Smooth muscle cell (in vitro differentiated cells): ENCODE data around the gene WDSUB1. TPM values are rescaled to one million over a fixed set of nuclear protein-coding genes. Genes with fewer than 3 reads are reported as not detected.
A peak's percentile ranks its signal among the peaks of the same experiment; 100 is the strongest.

ENCODE experiments used
- DNase-seq: peaks from one replicate; lab custom pipeline; 2025; ENCODE audit not compliant: unreplicated experiment; lab: John Stamatoyannopoulos, UW
- H2AFZ ChIP-seq: fragments of 200-600 bp; sonication (generic); 2 replicates; pipeline ENCODE4 v1.6.0; 2016; ENCODE audit warnings: antibody characterized with exemption, low read depth, mild to moderate bottlenecking
- H3F3A ChIP-seq: fragments of 200-600 bp; sonication (generic); 2 replicates; pipeline ENCODE4 v1.6.0; 2017; ENCODE audit warnings: antibody characterized with exemption, low read depth
- H3K27ac ChIP-seq: fragments of 200-600 bp; sonication (generic); 2 replicates; pipeline ENCODE4 v1.5.1; 2016; ENCODE audit warnings: low read depth, mild to moderate bottlenecking
- H3K27me3 ChIP-seq: fragments of 200-600 bp; sonication (generic); 2 replicates; pipeline ENCODE4 v1.6.1; 2016; ENCODE audit warnings: low read depth, mild to moderate bottlenecking
- H3K36me3 ChIP-seq: fragments of 200-600 bp; sonication (generic); 2 replicates; pipeline ENCODE4 v1.5.1; 2016; ENCODE audit warnings: low read depth
- H3K4me1 ChIP-seq: fragments of 200-600 bp; sonication (generic); 2 replicates; pipeline ENCODE4 v1.5.1; 2016; ENCODE audit warnings: low read depth
- H3K4me2 ChIP-seq: fragments of 200-600 bp; sonication (generic); 2 replicates; pipeline ENCODE4 v1.6.0; 2016; ENCODE audit warnings: mild to moderate bottlenecking
- H3K4me3 ChIP-seq: fragments of 200-600 bp; sonication (generic); 2 replicates; pipeline ENCODE4 v1.5.1; 2016; ENCODE audit warnings: mild to moderate bottlenecking
- H3K79me2 ChIP-seq: fragments of 200-600 bp; sonication (generic); 2 replicates; pipeline ENCODE4 v1.6.0; 2016; ENCODE audit warnings: low read depth, mild to moderate bottlenecking
- H3K9ac ChIP-seq: fragments of 200-600 bp; sonication (generic); 2 replicates; pipeline ENCODE4 v1.6.0; 2016; ENCODE audit warnings: low read depth
- H3K9me3 ChIP-seq: fragments of 200-600 bp; sonication (generic); replicated peaks from 2 replicates; pipeline ENCODE4 v1.5.1; 2016; ENCODE audit warnings: low read depth
- H4K20me1 ChIP-seq: fragments of 200-600 bp; sonication (generic); 2 replicates; pipeline ENCODE4 v1.6.0; 2016; ENCODE audit warnings: low read depth
- WGBS: methylation state at CpG from one replicate; pipeline ENCODE4 v1.1.7; 2016; ENCODE audit warnings: low lambda C conversion rate; 5-methylcytosine and 5-hydroxymethylcytosine counted together
- polyA plus RNA-seq: library from polyadenylated mRNA; unstranded; fragments of >200 nt; fragmentation: Nextera tagmentation; extraction: Ambion mirVana; gene quantifications from 2 replicates; pipeline ENCODE4 v1.2.1, GENCODE V29; 2016
- total RNA-seq: library from RNA; depleted of rRNA; stranded (reverse); fragments of >200 nt; gene quantifications from 2 replicates; pipeline ENCODE4 v1.2.3, GENCODE V29; 2014
- TF ChIP-seq, protein P1 (sequence below): fragments of 200-600 bp; sonication (generic); IDR thresholded peaks from 2 replicates; pipeline ENCODE4 v1.5.1; 2017; ENCODE audit warnings: borderline replicate concordance, mild to moderate bottlenecking, antibody characterized with exemption; ENCODE audit not compliant: insufficient read depth, poor library complexity, severe bottlenecking

WDSUB1 gene
- total and polyA plus RNA-seq, 2 experiments from 2014 or later, result 3.6 to 4.6 TPM

DNA sequence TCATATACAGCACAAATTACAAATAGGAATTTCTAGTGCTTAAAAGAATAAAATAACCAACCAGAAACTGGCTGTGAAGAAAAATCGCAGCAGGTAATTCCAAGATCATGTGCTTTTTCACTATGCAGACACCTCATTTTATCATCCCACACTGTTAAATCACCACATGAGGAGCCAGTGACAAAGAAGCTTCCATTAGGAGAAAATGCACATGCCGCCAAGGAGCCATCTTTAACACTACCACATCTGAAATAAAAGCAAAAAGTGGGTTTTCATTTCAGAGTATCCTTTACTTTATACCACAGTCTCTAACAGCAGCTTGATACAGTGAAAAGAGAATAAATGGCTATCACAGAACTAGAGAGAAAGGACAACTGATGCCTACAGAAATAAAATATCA is 6.8 kb downstream of the WDSUB1 start:
- peaks cover 9% of the 10 kb centered on the region for H3K79me2 ChIP-seq
- no peaks in the 10 kb centered on the region for H4K20me1 ChIP-seq
- H3K4me2 ChIP-seq, result no peak overlapping the region
- H3K36me3 ChIP-seq, result no peaks in the 10 kb centered on the region
- no peak overlapping the region for H3K4me3 ChIP-seq
- no peaks in the 10 kb centered on the region for H3K27me3 ChIP-seq
- no peak overlapping the region for H2AFZ ChIP-seq
- WGBS, result 98% methylated on average over 2 of the region's 2 CpGs
- no peaks in the 10 kb centered on the region for H3K9me3 ChIP-seq
- TF ChIP-seq, protein P1, sequence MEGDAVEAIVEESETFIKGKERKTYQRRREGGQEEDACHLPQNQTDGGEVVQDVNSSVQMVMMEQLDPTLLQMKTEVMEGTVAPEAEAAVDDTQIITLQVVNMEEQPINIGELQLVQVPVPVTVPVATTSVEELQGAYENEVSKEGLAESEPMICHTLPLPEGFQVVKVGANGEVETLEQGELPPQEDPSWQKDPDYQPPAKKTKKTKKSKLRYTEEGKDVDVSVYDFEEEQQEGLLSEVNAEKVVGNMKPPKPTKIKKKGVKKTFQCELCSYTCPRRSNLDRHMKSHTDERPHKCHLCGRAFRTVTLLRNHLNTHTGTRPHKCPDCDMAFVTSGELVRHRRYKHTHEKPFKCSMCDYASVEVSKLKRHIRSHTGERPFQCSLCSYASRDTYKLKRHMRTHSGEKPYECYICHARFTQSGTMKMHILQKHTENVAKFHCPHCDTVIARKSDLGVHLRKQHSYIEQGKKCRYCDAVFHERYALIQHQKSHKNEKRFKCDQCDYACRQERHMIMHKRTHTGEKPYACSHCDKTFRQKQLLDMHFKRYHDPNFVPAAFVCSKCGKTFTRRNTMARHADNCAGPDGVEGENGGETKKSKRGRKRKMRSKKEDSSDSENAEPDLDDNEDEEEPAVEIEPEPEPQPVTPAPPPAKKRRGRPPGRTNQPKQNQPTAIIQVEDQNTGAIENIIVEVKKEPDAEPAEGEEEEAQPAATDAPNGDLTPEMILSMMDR, result no peak
- no peak overlapping the region for H3K27ac ChIP-seq
- no peaks in the 10 kb centered on the region for H3F3A ChIP-seq
- no peak for DNase-seq
- H3K9ac ChIP-seq, result no peak overlapping the region
- no peaks in the 10 kb centered on the region for H3K4me1 ChIP-seq

DNA sequence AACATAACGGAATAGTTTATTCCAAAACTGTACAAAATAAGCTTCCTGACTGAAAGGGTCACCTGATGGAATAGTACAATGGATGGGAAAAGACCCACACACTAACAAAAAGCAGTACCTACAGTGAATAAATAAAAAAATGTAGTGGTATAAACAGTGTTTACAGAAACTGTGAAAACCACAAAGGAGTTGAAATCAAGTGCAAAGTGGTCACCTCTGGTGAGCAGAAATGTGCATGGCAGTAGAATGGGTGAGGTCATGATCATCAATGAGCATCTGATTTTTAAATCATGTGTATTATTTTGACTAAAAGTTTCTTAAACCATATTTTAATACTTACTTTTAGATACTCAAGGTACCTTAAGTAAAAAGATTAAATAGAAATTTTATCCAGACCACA is 11.4 kb downstream of the WDSUB1 start:
- H3K9me3 ChIP-seq, result no peaks in the 10 kb centered on the region
- no peaks in the 10 kb centered on the region for H3K36me3 ChIP-seq
- peaks cover 10% of the 10 kb centered on the region for H3K4me1 ChIP-seq
- no peaks in the 10 kb centered on the region for H3K27me3 ChIP-seq
- DNase-seq, result no peak
- H2AFZ ChIP-seq, result no peak overlapping the region
- no peak overlapping the region for H3K4me2 ChIP-seq
- TF ChIP-seq, protein P1, result no peak
- H4K20me1 ChIP-seq, result no peaks in the 10 kb centered on the region
- H3K79me2 ChIP-seq, result peaks cover 4% of the 10 kb centered on the region
- H3F3A ChIP-seq, result no peaks in the 10 kb centered on the region
- no peak overlapping the region for H3K27ac ChIP-seq
- H3K9ac ChIP-seq, result no peak overlapping the region
- no peak overlapping the region for H3K4me3 ChIP-seq
- WGBS, result 100% methylated on average over 1 of the region's 1 CpG

DNA sequence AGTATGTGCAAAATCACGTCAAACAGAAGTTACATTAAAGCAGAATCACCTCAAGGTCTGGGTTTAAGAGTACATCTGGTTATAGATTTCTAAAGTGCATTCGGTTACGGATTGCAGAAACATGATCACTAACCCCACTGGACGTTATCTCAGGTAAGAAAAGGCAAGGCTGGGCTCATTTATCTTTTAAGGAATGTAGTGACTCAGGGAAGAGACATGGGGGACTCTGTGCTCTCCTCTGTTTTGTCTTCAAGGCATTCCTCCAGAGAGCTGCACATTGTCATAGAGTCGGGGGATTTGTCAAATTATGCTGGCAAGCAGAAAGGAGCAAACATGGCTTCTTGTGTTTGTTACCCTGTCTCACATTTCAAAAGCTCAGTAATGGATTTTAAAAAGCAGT is 14.3 kb downstream of the WDSUB1 start:
- Histone ChIP-seq H3F3A (no peaks in the 10 kb centered on the region), H3K4me1 (peaks cover 10% of the 10 kb centered on the region), H3K4me2 (no peak overlapping the region), H3K36me3 (no peaks in the 10 kb centered on the region), H3K4me3 (no peak overlapping the region), H3K9me3 (no peaks in the 10 kb centered on the region), H3K27me3 (no peaks in the 10 kb centered on the region), H3K9ac (no peak overlapping the region), H2AFZ (no peak overlapping the region), H4K20me1 (no peaks in the 10 kb centered on the region), H3K79me2 (no peaks in the 10 kb centered on the region), H3K27ac (peak overlapping the region; percentile 63)
- DNase-seq, result no peak
- TF ChIP-seq, protein P1, result no peak
- WGBS, result 58% methylated on average over 5 of the region's 5 CpGs

DNA sequence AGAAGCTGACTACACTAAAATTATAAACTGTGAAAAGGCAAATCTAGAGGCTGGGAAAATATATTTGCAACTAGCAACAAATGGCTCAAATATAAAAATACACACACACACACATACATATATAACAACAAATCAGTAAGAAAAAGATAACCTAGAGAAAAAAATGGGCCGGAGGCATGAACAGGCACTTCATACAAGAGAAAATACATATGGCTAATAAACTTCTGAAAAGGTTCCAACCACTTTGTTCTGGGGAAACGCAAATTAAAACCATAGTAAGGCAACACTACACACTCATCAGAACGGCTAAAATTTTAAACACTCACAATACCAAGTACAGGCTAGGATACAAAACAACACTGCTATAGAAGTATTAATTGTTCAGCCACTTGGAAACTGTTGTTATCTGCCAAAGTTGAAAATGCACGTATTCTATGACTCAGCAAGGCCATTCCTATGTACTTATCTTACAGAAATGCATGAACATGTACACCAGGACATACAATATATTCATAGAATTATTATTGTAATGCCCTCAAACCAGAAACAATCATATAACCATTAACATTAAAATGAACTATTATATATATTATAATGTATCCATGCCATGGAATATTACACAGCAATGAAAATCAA is 15.6 kb downstream of the WDSUB1 start:
- DNase-seq, result no peak
- Histone ChIP-seq H3K4me1 (peaks cover 10% of the 10 kb centered on the region), H3K79me2 (no peaks in the 10 kb centered on the region), H3K4me3 (no peak overlapping the region), H3K9me3 (no peaks in the 10 kb centered on the region), H3K9ac (no peak overlapping the region), H3F3A (no peaks in the 10 kb centered on the region), H3K27me3 (no peaks in the 10 kb centered on the region), H3K4me2 (no peak overlapping the region), H2AFZ (no peak overlapping the region), H3K27ac (peak overlapping the region; percentile 39), H3K36me3 (no peaks in the 10 kb centered on the region), H4K20me1 (no peaks in the 10 kb centered on the region)
- TF ChIP-seq, protein P1, result no peak
- WGBS, result 91% methylated on average over 4 of the region's 4 CpGs
